Activated B cell treated with CpG ODN at 0.5 μM for 24 hours (primary cell): ENCODE results near the gene NCAPD3. TPM values are rescaled to one million over a fixed set of nuclear protein-coding genes. Genes with fewer than 3 reads are reported as not detected.

Experiments
- ATAC-seq: fragments of 200-7000 bp; cut with Tn5 transposase; one replicate; pipeline ENCODE4 v1.10.0; 2021; ENCODE audit warnings: low read depth, mild to moderate bottlenecking, moderate library complexity
- CTCF ChIA-PET: fragments of 350-600 bp; sonication (Branson Sonifier 250); formaldehyde crosslinking; loops from one replicate; lab custom pipeline; 2021; ENCODE audit warnings: antibody characterized with exemption; lab: Charles Lee
- POLR2A ChIA-PET: fragments of 350-600 bp; sonication (Branson Sonifier 250); formaldehyde crosslinking; loops from one replicate; lab custom pipeline; 2021; ENCODE audit warnings: antibody characterized with exemption; lab: Charles Lee
- DNase-seq: peaks from one replicate; pipeline ENCODE4 v3.0.0; 2022
- H3K27ac Mint-ChIP-seq: one replicate; pipeline ENCODE4 v1.8.0; 2020; ENCODE audit warnings: mixed read lengths
- H3K27me3 Mint-ChIP-seq: one replicate; pipeline ENCODE4 v1.8.0; 2021; ENCODE audit warnings: mixed read lengths
- H3K36me3 Mint-ChIP-seq: one replicate; pipeline ENCODE4 v1.8.0; 2021; ENCODE audit warnings: low read depth, mixed read lengths
- H3K4me1 Mint-ChIP-seq: one replicate; pipeline ENCODE4 v1.8.0; 2021; ENCODE audit warnings: mixed read lengths
- H3K4me3 Mint-ChIP-seq: one replicate; pipeline ENCODE4 v1.8.0; 2020; ENCODE audit warnings: mild to moderate bottlenecking, mixed read lengths
- H3K9me3 Mint-ChIP-seq: one replicate; pipeline ENCODE4 v1.8.0; 2020; ENCODE audit warnings: mixed read lengths
- CTCF ChIP-seq: fragments of 200-600 bp; IDR thresholded peaks from one replicate; pipeline ENCODE4 v1.8.0; 2022; ENCODE audit warnings: antibody characterized with exemption, mild to moderate bottlenecking
- intact Hi-C: fragments of 100-400 bp; cut with micrococcal nuclease; formaldehyde crosslinking; loops from one replicate; pipeline ENCODE4 v1.15.1; 2024
- total RNA-seq: library from RNA; stranded (reverse); gene quantifications from 2 replicates; pipeline ENCODE4 v1.2.3, GENCODE V29; 2022

NCAPD3 gene
- total RNA-seq, 1 donor from 2014 or later: 22.2 TPM

GRCh38 chr11:134252346-134253187 is 28.8 kb upstream of the NCAPD3 start:
- peaks cover 22% of the 10 kb centered on the region for H3K4me1 Mint-ChIP-seq
- H3K27me3 Mint-ChIP-seq: no peaks in the 10 kb centered on the region
- no peak for DNase-seq
- no peak for TF ChIP-seq CTCF
- intact Hi-C loops: loop anchor here (1.0 to 2.0 kb wide), 7 partner anchors 24 to 295 kb away; partner anchors contain the start of genes GLB1L2, GLB1L3, JAM3 and VPS26B
- POLR2A ChIA-PET: interaction anchor here (1.6 to 3.0 kb wide), 2 partner anchors 24 to 28 kb away, joined by 13 to 37 read pairs; partner anchors contain the start of genes NCAPD3 and VPS26B
- H3K9me3 Mint-ChIP-seq: no peaks in the 10 kb centered on the region
- peak overlapping the region; percentile 77 for H3K27ac Mint-ChIP-seq
- H3K4me3 Mint-ChIP-seq: peak overlapping the region; percentile 95
- CTCF ChIA-PET: interaction anchor here (1.0 kb wide), 1 partner anchor 19 kb away, joined by 3 read pairs; no protein-coding TSS in a partner anchor
- peak; percentile 7 for ATAC-seq
- peaks cover 40% of the 10 kb centered on the region for H3K36me3 Mint-ChIP-seq

GRCh38 chr11:134250675-134251074 is 26.9 kb upstream of the NCAPD3 start:
- ATAC-seq (no peak), DNase-seq (no peak)
- H3K9me3 Mint-ChIP-seq: no peaks in the 10 kb centered on the region
- H3K27ac Mint-ChIP-seq: no peak overlapping the region
- no peak for TF ChIP-seq CTCF
- no peak overlapping the region for H3K4me3 Mint-ChIP-seq
- intact Hi-C loops: no loop called here
- peaks cover 22% of the 10 kb centered on the region for H3K4me1 Mint-ChIP-seq
- ChIA-PET POLR2A (no interaction called here), CTCF (interaction anchor here (0.8 kb wide), 1 partner anchor 43 kb away, joined by 3 read pairs; no protein-coding TSS in a partner anchor)
- H3K27me3 Mint-ChIP-seq: no peaks in the 10 kb centered on the region
- H3K36me3 Mint-ChIP-seq: peaks cover 49% of the 10 kb centered on the region

- ChIA-PET POLR2A (no interaction called here), CTCF (no interaction called here)
- Mint-ChIP-seq H3K27me3 (no peaks in the 10 kb centered on the region), H3K4me3 (no peak overlapping the region), H3K9me3 (no peaks in the 10 kb centered on the region), H3K36me3 (peaks cover 49% of the 10 kb centered on the region), H3K4me1 (peaks cover 22% of the 10 kb centered on the region), H3K27ac (no peak overlapping the region)
- ATAC-seq: no peak
- intact Hi-C loops: no loop called here
- no peak for DNase-seq
- TF ChIP-seq CTCF: no peak
These were observed 26.5 kb upstream of the NCAPD3 start for GRCh38 chr11:134250246-134250645.

DNA sequence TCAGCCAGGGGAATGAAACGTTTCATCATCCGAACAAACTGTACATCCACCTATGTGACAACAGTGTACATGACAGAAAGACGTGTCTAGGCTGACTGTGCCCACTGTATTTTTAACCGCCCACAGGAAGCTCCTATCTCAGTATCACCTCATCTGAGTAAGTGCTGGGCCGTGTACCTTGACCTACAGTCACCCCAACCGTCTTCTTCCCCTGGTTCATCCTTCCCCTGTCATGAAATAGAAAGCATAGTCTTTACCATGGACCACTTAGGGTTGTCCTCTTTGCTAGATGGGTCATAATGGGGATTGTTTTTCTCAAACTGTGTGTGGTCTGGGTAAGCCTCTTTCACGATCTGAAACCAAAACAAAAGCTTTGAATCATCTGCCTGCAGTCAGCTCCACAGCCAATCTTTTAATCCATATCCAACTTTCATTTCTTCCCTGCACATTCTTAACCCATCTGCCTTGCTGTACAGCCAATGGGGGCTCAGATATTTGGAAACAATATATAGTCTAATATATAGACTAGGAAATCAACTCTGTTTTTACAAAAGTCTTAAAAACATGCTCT is 25.2 kb upstream of the NCAPD3 start:
- Mint-ChIP-seq H3K4me1 (peaks cover 15% of the 10 kb centered on the region), H3K27ac (no peak overlapping the region), H3K27me3 (no peaks in the 10 kb centered on the region), H3K36me3 (peaks cover 49% of the 10 kb centered on the region), H3K4me3 (no peak overlapping the region), H3K9me3 (no peaks in the 10 kb centered on the region)
- POLR2A ChIA-PET: interaction anchor here (1.0 kb wide), 1 partner anchor 24 kb away, joined by 4 read pairs; the partner anchor contains the start of gene VPS26B
- ATAC-seq: no peak
- CTCF ChIA-PET: interaction anchor here (1.3 kb wide), 1 partner anchor 39 kb away, joined by 3 read pairs; no protein-coding TSS in a partner anchor
- no peak for TF ChIP-seq CTCF
- intact Hi-C loops: no loop called here
- DNase-seq: no peak

GRCh38 chr11:134246678-134247077 is 22.9 kb upstream of the NCAPD3 start:
- Mint-ChIP-seq H3K36me3 (peaks cover 48% of the 10 kb centered on the region), H3K27ac (no peak overlapping the region), H3K4me1 (peaks cover under 1% of the 10 kb centered on the region), H3K9me3 (no peaks in the 10 kb centered on the region), H3K27me3 (no peaks in the 10 kb centered on the region), H3K4me3 (no peak overlapping the region)
- ATAC-seq (no peak), DNase-seq (no peak)
- ChIA-PET POLR2A (no interaction called here), CTCF (no interaction called here)
- TF ChIP-seq CTCF: no peak
- intact Hi-C loops: no loop called here
